ENCODE data around the gene FAM20B. TPM values are rescaled to one million over a fixed set of nuclear protein-coding genes. Genes with fewer than 3 reads are reported as not detected.
A peak's percentile ranks its signal among the peaks of the same experiment; 100 is the strongest.

Gene FAM20B
- total and polyA plus RNA-seq, 2 of the 13 experiments (the other 11 are each of a cell fraction or from before 2014, with no cell fraction given) = 13.8 to 26.9 TPM

DNA sequence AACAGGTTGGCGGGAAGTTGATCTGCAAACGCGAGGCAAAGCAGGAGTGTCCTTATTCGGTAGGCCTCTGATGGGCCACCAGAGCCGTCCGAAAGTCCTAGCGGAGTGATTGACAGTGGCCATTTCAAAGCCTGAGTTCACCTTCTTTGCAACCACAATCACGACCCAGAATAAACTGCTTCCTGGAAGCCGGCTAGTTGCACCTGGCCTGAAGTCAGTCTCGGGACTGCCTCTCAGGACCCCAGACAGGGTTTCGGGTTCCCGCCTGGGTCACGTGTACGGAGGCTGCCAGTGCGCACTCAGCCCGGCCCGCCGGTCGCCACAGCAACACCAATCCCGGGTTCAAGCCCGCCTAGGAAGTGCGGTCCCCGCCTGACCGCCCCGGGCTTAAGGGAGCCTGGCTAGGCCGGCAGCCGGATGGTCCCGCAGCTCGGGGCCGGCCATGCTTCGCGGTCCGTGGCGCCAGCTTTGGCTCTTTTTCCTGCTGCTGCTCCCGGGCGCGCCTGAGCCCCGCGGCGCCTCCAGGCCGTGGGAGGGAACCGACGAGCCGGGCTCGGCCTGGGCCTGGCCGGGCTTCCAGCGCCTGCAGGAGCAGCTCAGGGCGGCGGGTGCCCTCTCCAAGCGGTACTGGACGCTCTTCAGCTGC is 56.1 kb downstream of the FAM20B start, which contains the start of gene TOR3A (continued):
- TF ChIP-seq ZFP37 (CRISPR knock-in tag; IDR thresholded peaks at IDR 0.05; ENCODE audit: borderline replicate concordance) = peak; percentile 84
- no peak for TF ChIP-seq NBN (conservative IDR thresholded peaks at IDR 0.05)
- TF ChIP-seq NFE2L1 (CRISPR knock-in tag; IDR thresholded peaks at IDR 0.05; ENCODE audit: borderline replicate concordance) = no peak
- TF ChIP-seq, protein P1, sequence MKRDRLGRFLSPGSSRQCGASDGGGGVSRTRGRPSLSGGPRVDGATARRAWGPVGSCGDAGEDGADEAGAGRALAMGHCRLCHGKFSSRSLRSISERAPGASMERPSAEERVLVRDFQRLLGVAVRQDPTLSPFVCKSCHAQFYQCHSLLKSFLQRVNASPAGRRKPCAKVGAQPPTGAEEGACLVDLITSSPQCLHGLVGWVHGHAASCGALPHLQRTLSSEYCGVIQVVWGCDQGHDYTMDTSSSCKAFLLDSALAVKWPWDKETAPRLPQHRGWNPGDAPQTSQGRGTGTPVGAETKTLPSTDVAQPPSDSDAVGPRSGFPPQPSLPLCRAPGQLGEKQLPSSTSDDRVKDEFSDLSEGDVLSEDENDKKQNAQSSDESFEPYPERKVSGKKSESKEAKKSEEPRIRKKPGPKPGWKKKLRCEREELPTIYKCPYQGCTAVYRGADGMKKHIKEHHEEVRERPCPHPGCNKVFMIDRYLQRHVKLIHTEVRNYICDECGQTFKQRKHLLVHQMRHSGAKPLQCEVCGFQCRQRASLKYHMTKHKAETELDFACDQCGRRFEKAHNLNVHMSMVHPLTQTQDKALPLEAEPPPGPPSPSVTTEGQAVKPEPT (CRISPR knock-in tag; IDR thresholded peaks at IDR 0.05; ENCODE audit: low read depth) = peak; percentile 97
- TF ChIP-seq KDM3A (CRISPR knock-in tag; IDR thresholded peaks at IDR 0.05; ENCODE audit: low read depth) = 0 out of 2 replicates have a peak, but pooled peaks have one; percentile 1
- TF ChIP-seq ZNF530 (CRISPR knock-in tag; IDR thresholded peaks at IDR 0.05; ENCODE audit: low read depth) = no peak
- TF ChIP-seq, protein P2, sequence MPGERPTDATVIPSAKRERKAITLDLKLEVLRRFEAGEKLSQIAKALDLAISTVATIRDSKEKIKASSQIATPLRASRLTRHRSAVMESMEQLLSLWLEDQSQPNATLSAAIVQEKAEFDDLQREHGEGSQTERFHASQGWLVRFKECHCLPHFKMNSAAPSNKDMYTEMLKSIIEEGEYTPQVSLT (CRISPR knock-in tag; IDR thresholded peaks at IDR 0.05; ENCODE audit: borderline replicate concordance, low read depth) = no peak
- 0 out of 2 replicates have a peak, but pooled peaks have one; percentile 51 for TF ChIP-seq SRY (CRISPR knock-in tag; IDR thresholded peaks at IDR 0.05)
- TF ChIP-seq ZMAT3 (CRISPR knock-in tag; conservative IDR thresholded peaks at IDR 0.05) = peak; percentile 56; the same call in 1 of the 2 replicates
- peak in 1 of 2 experiments; percentile 29; a peak in 2 of 4 replicates for TF ChIP-seq KLF16 (CRISPR knock-in tag; IDR thresholded peaks at IDR 0.05)
- no peak for TF ChIP-seq ZNF75D (CRISPR knock-in tag; IDR thresholded peaks at IDR 0.05; ENCODE audit: borderline replicate concordance)
- TF ChIP-seq HMG20B (CRISPR knock-in tag; conservative IDR thresholded peaks at IDR 0.05) = 0 out of 2 replicates have a peak, but pooled peaks have one; percentile 37
- TF ChIP-seq, protein P3, sequence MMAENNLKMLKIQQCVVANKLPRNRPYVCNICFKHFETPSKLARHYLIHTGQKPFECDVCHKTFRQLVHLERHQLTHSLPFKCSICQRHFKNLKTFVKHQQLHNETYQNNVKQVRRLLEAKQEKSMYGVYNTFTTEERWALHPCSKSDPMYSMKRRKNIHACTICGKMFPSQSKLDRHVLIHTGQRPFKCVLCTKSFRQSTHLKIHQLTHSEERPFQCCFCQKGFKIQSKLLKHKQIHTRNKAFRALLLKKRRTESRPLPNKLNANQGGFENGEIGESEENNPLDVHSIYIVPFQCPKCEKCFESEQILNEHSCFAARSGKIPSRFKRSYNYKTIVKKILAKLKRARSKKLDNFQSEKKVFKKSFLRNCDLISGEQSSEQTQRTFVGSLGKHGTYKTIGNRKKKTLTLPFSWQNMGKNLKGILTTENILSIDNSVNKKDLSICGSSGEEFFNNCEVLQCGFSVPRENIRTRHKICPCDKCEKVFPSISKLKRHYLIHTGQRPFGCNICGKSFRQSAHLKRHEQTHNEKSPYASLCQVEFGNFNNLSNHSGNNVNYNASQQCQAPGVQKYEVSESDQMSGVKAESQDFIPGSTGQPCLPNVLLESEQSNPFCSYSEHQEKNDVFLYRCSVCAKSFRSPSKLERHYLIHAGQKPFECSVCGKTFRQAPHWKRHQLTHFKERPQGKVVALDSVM (CRISPR knock-in tag; IDR thresholded peaks at IDR 0.05) = peak; percentile 36
- no peak; the same call in 1 of the 2 replicates for TF ChIP-seq ZZZ3 (CRISPR knock-in tag; IDR thresholded peaks at IDR 0.05; ENCODE audit: borderline replicate concordance)
- TF ChIP-seq, protein P4, sequence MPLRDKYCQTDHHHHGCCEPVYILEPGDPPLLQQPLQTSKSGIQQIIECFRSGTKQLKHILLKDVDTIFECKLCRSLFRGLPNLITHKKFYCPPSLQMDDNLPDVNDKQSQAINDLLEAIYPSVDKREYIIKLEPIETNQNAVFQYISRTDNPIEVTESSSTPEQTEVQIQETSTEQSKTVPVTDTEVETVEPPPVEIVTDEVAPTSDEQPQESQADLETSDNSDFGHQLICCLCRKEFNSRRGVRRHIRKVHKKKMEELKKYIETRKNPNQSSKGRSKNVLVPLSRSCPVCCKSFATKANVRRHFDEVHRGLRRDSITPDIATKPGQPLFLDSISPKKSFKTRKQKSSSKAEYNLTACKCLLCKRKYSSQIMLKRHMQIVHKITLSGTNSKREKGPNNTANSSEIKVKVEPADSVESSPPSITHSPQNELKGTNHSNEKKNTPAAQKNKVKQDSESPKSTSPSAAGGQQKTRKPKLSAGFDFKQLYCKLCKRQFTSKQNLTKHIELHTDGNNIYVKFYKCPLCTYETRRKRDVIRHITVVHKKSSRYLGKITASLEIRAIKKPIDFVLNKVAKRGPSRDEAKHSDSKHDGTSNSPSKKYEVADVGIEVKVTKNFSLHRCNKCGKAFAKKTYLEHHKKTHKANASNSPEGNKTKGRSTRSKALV (CRISPR knock-in tag; IDR thresholded peaks at IDR 0.05) = peak; percentile 73
- peak; percentile 90 for TF ChIP-seq NFYB (CRISPR knock-in tag; IDR thresholded peaks at IDR 0.05)
- no peak for TF ChIP-seq ZNF460 (CRISPR knock-in tag; IDR thresholded peaks at IDR 0.05; ENCODE audit: borderline replicate concordance)
- peak; percentile 91 for TF ChIP-seq MXD4 (CRISPR knock-in tag; IDR thresholded peaks at IDR 0.05)
- TF ChIP-seq ASH2L (IDR thresholded peaks at IDR 0.05; ENCODE audit: insufficient read length, low read depth, low read length) = peak; percentile 71
- no peak for TF ChIP-seq ZNF703 (CRISPR knock-in tag; IDR thresholded peaks at IDR 0.05; ENCODE audit: borderline replicate concordance)
- TF ChIP-seq ZKSCAN5 (CRISPR knock-in tag; IDR thresholded peaks at IDR 0.05) = no peak
- TF ChIP-seq KLF6 (CRISPR knock-in tag; IDR thresholded peaks at IDR 0.05) = peak; percentile 71; the same call in 1 of the 2 replicates
- peak; percentile 46; the same call in 1 of the 2 replicates for TF ChIP-seq PHF20 (CRISPR knock-in tag; IDR thresholded peaks at IDR 0.05)
